CD4-positive, alpha-beta T cell treated with Interleukin-1 beta for 1 hour (primary cell): Measurements from ENCODE around the gene PLXDC2.

Experiments
- DNase-seq, 2 donors: peaks; one replicate each; pipeline ENCODE4 v3.0.0-alpha.2; 2020 to 2022

PLXDC2 gene

DNA sequence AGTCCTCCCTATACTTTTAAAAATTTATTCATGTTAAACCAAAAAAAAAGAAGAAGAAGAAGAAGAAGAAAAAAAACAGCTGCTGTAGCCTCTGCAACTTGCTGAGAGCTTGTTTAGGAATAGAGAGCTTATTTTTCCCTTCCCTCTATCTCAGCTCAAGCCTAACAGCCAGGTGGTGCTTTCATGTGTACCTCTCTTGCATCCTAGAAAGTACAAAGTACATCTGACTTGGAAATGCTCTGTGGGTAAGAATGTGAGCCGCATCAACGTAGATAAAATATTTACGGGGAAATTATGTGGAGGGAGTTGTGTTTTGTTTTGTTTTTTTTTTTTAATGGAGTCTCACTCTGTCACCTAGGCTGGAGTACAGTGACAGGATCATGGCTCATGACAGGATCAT, 99.6 kb downstream of the PLXDC2 start:
- DNase-seq, result no peak

DNA sequence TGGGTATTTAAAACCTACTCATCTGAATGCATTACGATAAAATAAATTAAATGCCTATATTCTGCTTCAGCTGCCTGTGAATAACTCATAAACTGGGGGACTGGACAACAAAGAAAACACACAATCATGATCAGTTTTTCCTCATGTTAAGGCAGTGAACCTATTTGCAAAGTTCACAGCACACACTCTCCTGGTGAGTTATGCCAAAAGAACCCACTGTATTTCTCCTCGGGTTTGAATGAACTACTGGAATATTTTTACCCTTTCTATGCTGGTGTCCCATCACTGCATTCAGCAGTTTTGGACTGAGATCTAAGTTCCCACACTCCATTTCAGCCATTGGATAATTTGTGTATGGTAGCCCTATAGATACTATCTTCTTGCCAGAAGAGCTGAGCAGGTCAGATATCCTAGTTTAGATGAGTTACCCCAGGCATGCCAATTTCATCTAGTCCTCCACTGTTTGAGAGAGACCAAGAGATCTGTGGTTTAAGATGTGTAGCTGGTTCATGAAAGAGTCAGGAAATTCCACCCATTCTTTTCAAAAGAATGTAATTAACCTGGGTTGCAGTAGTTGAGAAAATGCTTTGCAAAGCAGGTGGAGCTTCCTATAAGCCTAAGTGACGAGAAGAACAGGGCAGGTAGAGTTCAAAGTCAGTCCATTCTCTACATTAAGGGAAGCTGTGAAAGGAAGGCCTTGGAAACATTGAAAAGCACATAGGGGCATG, 101.7 kb downstream of the PLXDC2 start:
- no peak for DNase-seq

DNA sequence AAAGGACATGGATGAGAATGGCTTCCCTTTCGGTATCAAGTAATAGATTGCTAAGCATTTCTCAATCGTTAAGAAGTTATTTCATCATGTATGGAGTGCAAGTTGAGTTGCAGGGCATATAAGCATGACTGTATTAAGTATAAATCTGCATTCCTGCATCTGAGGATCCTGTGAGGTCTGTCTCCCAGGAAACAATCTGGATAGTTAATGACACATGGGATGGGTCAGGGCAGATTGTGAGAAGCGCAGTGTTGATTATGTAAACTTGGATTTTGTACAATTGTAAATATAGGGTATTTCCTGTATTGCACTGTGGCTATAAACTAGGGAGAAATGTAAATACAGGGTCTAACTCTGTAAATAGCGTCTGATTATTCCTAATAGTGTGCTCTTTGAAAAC, 102.6 kb downstream of the PLXDC2 start:
- DNase-seq, result no peak

DNA sequence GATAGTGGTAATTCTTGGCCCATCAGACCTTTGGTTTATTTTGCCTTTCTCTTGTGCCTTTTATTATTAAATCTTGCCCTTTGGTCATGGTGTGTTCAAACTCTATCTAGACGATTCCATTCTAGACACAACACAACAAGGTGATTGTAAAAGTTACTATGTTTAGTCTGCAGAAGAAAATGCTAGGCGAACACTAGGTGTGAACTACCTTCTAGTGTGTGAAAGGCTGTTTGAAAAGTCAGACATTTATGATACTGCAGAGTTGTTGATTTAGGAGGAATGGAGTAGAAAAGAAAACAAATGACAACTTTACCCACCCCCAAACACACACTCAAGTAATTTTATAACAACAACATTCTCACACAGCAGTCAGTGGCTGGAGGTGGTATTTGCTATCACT, 103.4 kb downstream of the PLXDC2 start:
- DNase-seq, result no peak

DNA sequence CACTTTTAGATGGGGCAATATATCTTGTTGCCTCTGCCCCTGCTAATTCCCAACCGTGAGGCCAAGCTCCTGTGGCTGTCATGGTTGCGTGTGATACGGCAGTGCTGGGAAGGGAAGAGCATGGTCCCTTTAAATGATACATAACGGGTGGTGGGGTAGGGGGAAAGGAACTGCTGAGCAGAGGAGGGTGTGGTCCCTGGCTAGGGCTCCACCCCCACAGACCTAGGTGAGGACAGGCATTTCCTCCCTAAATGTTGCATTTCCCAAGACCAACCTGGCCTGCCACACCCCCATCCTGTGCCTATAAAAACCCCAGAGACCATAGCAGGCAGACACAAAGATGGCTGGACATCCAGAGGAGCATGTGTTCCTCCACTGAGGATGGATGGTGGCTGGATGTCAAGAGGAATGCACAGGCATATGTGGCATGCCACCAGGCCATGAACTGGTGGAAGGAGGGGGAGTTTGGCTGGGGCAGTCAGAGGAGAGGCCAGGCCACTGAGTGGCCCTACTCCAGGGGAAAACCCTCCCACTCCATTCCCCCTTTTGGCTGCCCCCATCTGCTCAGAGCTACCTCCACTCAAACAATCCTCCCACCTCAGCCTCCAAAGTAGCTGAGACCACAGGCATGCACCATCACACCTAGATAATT, 104.0 kb downstream of the PLXDC2 start:
- no peak for DNase-seq

DNA sequence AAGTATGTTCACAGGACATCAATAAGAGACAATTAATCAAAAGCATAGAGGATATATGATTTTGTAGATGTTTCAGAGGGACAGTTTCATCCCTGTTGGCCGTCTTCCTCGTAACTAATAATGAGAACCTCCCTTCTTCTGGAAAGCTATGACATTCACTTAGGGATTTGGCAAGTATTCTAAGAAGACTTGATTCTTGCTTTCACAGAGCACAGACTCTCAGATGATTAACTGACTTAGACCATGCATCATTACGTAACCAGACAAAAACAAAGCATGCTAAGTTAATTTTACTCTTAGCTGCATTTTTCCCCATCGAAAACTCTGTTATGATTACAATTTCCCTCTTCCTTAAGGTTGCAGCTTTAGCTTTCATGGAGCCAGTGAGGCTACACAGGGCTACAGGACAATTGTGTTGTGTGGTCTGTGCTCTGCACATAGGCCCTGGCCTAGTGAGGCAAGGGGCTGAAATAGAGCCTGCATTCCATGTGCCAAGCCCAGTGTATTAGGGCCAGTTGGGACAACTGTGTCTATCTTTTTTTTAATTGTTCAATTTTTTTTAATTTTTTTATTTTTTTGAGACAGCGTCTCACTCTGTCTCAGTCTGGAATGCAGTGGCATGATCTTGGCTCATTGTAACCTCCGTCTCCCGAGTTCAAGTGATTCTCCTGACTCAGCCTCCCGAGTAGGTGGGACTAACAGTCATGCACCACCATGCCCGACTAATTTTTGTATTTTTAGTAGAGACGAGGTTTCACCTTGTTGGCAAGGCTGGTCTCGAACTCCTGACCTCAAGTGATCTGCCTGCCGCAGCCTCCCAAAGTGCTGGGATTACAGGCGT, 105.3 kb downstream of the PLXDC2 start:
- DNase-seq, result no peak

DNA sequence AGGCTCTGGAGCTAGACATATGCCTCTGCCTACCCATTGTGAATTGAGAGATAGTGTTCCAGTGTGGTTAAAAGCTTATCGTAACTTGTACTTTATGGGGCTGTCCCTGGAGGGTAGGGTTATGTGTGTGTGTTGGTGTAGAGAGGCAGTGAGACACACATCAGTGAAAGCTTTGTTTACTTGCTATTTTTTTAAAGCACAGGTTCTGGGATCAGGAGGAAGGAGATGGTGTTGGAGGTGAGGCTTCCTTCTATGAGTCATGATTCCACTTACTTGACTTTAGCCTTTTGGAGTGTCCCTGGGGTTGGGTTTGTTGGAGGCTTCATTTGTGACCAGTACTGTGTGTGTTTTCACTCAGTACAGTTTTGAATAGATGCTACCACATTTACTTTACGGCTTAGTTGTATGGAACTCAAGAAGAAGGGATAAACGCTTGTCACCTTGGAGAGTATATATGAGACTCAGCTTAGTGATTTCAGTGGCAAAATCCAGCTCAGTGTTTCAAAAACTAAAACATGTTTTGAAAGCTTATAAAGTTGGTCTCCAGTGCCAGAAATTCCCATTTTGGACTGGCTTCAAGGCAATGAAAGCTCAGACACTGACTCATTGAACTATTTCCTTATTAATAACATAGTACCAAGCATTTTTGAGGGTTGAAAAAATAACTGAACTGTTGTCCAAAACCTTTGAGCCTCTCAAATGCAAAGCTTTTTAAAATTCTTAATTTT, 106.2 kb downstream of the PLXDC2 start:
- no peak for DNase-seq

DNA sequence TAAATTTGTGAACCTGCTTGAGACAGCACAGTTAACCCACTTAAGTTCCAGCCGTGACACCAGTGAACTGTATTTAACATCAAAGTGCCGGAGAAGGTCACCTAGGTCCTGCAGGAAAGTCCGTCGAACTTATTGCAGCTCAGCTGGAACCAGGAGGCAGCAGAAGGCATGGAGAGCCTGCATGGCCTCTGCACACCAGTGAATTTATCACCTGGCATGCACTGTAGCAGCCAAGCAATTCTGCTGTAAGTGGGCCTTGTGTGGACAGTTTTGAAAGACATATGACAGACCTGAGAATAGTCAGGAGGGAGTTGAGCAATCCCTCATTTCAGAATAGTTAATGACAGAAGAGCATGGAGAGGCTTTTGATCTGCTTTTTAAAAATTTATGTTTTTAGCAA, 108.8 kb downstream of the PLXDC2 start:
- DNase-seq, result no peak

DNA sequence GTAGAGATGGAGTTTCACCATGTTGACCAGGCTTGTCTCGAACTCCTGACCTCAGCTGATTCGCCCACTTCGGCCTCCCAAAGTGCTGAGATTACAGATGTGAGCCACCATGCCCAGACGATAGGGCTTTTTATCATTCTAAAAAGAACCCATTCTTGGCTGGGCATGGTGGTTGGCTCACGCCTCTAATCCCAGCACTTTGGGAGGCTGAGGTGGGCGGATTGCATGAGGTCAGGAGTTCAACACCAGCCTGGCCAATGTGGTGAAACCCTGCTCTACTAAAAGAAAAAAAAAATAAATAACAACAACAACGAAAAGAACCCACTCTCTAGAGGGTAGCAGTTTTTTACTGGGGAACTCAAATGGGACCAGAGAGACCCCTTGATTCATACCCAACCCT, 112.7 kb downstream of the PLXDC2 start:
- DNase-seq, result no peak

DNA sequence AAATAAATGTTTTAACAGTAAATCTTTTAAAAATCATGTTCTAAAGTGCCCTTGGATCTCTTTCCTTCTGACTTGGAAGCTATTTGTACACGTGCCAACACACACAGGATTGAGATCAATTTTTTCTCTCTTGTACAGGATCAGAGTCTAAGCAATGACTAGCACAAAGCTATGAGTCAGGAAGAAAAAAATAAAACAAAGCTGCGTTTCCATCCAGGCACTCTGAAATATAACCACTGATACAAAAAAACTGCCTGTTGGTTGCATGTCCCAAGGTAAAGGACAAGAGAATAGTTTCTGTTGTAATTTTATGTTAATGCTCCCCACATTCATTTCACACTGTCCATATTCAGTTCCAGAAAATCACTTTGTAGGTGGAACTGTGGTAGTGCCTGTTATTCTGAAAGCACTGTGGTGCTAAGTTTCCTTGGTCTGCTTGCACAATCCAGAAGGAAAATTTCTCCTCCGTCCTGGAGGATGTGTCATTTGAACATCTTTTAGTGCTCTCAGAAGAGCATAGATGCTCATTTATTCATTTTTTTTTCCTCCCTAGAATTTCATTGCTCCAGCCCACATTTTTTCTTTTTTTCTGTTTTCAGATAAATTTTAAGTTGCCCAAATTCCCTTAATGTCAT, 113.4 kb downstream of the PLXDC2 start:
- DNase-seq, result no peak

DNA sequence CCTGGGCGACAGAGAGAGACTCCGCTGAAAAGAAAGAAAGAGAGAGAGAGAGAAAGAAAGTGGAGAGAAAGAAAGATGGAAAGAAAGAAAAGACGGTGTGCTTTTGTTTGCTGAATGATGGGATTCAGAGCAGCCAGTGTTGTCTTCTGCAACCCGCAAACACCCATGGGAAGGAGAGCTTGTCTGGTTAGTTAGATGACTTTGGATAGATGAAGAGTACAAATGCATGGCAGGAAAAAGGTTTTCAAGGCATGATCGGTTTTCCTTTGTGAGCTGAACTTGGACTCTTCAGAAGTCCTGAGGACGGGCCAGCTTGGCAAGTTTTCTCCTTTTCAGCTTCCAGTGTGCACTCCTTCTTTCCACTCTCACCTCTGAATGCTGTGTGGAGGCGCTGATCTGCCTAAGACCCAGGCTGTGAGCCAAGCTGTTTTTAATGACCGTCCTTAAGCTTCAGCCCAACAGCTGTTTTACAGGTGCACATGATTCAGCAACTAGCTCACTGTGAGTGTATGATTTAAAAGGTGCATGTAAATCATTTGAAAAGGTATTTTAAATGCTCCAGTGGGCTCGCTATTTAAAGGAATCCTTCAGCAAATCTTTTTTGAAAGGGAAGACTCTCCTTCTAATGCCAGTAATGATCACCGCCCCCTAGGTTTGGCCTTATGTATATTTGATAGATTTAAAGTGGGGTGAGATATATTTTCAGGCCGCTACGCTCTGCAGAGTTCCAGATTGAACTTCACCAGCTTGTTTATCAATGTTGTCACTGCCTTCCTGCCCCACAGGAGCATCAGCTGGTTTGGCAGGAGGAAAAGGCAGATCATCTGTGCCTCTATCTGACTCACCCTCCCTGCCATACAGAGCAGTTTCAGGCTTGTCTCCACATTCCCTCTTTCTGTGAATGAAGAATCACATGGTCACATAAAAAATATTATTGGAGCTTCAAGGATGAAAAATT, 115.0 kb downstream of the PLXDC2 start:
- DNase-seq, result no peak

DNA sequence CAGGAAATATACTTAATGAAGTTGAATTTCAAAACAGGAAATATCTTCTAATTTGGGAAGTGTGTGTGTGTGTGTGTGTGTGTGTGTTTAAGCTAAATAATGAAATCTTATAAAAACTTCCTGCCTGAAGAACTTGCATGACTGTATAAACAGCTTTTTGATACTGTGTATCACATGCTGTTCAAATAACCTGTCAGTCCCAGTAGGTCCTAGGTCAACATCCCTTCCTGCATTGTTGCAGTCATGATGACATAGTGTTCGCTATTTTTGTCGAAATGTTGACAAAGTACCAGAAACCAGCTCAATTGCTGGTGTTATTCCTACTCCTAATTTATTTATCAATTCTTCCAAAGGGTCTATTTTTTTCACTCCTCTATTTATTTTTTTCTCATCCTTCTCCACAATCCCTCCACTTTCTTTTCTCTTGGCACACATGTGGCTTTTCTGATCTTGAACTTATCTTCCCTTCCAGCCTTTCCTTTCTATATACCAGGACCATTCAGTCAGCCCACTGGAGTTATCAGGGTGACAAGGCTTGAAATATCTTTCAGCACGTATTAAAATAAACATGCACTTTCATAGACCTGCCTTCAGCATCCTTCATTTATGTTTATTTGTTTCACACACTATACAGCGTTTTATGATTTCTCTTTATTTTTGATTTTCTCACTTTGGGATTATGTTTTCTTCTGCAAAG, 115.8 kb downstream of the PLXDC2 start:
- no peak for DNase-seq

DNA sequence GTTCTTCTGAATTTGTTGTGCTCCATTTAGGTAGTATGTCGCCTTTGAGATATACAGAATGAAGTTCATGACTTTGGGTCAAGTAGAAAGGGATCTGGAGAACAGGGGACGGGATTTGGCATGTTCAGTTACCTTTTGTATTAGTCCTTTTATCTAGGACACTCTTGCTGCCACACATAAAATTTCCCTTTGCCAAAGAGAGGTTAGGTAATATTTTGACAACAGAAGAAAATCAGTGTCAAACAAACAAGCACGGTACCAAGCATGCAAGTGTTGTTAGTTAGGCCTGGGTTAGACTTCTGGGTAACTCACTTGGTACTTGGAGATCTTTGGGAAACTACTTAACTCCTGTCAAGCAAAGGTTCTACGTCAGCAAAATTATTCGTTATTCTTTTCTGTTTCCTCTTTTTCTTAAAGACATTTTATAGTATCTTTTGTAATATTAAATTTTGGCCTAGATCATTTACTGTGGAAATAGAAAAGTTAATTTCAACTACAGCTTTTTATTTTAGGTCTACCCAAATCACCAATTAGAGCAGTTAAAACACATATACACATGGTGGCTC, 116.7 kb downstream of the PLXDC2 start:
- DNase-seq, result no peak

DNA sequence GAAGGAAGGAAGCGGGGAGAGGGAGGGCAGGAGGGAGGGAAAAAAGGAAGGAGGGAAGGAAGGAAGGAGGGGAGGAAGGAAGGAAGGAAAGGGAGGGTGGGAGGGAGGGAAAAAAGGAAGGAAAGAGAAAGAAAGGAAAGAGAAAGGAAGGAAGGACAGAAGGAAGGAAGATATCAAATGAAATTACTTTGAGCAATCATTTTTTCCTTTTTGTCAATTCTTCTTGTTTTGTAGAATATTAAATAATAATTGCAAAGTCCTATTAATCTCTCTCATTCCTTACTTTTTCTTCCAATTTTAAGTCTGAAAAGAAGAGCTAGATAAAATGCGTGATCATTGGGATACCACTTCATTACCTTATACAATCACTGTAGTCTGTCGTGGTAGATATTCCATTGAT, 117.5 kb downstream of the PLXDC2 start:
- no peak for DNase-seq

DNA sequence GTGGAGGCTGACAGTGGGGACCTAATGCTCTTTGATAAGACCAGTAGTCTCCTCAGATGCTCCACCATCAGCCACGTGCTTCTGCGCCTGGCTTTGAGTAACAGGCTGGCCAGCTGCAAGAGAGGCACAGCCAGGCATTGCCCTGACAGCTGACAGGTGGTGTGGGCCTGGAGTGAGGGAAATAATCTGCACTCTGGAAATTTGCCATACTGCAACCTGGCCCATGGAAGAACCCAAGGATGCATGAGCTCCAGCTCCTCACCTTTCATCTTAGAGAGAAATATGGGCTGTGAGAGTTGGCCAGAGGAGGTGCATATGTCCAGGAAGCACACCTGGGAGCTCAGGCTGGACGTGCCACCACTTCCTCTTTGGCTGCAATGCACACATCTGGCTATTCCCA, 118.9 kb downstream of the PLXDC2 start:
- no peak for DNase-seq

DNA sequence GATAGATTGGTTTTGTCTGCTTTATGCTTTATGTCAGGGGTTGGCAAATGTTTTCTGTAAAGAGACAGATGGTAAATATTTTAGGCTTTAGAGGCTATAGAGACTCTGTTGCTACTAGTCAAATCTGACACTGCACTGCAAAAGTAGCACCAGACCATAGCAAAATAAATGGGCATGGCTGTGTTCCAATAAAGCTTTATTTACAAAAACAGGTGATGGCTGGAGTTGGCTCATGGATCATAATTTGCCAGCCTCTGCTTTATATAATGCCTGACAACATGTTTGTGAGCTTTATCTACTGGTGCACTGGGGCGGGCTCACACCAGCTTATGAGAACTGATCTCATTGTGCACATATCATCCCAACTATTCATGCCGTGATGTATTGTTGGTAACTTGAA, 120.1 kb downstream of the PLXDC2 start:
- no peak for DNase-seq

DNA sequence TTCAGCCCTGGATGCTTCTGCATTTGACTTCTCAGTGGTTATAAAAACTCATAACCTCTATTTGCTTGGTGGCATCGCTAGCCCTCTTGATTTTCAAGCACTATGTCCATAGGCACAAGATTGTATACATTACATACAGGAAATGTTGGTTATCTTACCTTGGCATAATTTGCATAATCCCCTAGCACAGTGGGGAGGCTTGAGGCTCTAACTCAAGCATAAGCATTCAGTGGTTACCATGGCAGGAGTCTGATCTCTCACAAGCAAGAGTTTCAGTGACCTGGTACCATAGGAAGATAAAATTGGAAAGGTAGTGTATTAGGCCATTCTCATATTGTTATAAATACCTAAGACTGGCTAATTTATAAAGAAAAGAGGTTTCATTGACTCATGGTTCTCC, 121.8 kb downstream of the PLXDC2 start:
- no peak for DNase-seq

DNA sequence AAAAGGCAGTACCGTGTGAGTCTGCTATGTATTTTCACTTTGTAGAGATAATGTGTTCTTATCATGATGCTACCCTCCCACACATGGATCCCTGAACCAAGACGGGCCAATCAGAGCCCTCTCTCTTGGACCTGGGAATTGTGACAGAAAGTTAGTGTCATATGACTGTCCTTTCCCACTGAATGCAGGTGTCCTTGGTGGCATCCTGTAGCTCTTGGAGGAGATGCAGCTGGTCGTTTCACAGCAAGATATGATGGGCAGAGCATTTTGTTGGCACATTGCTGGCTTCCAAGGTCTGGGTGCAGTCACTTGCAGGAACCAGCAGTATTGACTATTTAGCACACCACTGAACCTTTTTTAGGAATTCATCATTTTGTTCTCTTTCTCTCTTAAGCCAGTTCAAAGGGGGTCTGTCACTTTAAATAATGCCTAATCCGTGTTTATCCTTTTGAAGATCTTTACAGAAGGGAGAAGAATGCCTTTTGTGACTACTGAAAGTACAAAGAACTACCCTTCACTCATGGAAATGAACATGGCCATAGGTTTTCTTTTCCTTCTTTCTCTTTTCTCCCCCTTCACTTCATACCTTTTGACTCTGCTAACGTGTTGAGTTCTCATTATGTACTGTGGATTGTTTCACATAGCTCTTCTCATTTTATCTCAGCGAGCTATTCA, 125.1 kb downstream of the PLXDC2 start:
- DNase-seq, result no peak

DNA sequence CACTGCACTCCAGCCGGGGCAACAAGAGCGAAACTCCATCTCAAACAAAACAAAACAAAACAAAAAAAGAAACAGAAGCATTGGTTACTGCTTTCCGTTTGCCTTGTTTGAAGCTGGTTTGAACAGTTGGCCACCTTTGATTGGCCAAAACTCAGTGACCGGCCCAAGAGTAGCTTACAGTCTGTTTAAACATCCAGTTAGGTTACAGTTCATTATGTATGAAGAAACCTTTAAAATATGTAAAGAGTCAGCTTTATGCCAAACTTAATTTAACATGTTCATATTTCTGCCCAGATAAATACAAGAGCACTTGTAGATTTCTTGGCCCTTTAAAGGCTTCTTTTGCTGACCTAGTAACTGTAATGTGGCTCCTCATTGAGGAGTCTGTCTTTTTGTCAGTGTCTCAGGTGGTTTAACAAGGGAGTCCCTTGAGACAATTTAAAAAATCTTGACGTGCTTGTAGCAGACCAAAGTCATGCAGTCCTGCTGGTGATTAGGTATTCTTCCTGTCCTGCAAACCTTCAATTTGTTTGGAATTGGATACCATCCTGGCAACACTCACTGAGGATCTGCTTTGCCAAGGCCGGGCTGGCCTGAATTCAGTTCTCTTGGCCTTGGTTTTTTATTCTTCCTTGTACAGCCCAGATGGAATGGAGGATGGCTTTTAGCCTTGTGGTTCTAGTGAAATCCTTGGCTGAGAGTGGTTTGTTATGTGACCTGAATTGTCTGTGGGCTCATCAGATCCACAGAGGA, 128.9 kb downstream of the PLXDC2 start:
- DNase-seq, result no peak
